ENCODE measurements around the gene PRAF2. TPM values are rescaled to one million over a fixed set of nuclear protein-coding genes. Genes with fewer than 3 reads are reported as not detected.

The PRAF2 gene
- total RNA-seq, 2 experiments from 2014 or later, result 10.8 to 12.4 TPM

DNA sequence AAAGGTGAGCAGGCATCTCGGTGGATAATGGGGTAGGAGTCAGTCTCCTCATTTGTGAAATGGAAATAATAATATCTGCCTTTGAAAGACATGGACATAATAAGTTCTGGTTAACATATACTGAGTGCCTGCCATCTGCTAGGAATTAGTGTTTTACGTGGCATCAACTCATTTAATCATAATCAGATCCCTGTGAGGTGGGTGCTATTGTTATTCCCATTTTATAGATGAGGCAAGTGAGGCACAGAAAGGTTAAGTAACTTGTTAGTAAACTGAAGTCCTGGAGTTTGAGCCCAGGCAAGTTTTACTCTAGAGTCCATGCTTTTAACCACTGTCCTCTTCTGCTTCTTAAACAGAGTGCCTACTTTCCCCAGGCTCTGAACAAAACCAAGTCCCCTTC is 7.5 kb downstream of the PRAF2 start:
- no peak for ATAC-seq
- Mint-ChIP-seq H3K9me3 (no peaks in the 10 kb centered on the region), H3K4me3 (no peak overlapping the region), H3K36me3 (ENCODE audit: low read depth) (peaks cover 1% of the 10 kb centered on the region), H3K27ac (no peak overlapping the region), H3K27me3 (no peaks in the 10 kb centered on the region), H3K4me1 (ENCODE audit: low read depth) (no peaks in the 10 kb centered on the region)
- CTCF ChIA-PET, result no interaction called here
- intact Hi-C loops (cut with micrococcal nuclease), result no loop called here
- TF ChIP-seq, protein P1, sequence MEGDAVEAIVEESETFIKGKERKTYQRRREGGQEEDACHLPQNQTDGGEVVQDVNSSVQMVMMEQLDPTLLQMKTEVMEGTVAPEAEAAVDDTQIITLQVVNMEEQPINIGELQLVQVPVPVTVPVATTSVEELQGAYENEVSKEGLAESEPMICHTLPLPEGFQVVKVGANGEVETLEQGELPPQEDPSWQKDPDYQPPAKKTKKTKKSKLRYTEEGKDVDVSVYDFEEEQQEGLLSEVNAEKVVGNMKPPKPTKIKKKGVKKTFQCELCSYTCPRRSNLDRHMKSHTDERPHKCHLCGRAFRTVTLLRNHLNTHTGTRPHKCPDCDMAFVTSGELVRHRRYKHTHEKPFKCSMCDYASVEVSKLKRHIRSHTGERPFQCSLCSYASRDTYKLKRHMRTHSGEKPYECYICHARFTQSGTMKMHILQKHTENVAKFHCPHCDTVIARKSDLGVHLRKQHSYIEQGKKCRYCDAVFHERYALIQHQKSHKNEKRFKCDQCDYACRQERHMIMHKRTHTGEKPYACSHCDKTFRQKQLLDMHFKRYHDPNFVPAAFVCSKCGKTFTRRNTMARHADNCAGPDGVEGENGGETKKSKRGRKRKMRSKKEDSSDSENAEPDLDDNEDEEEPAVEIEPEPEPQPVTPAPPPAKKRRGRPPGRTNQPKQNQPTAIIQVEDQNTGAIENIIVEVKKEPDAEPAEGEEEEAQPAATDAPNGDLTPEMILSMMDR (IDR thresholded peaks at IDR 0.05), result no peak
- DNase-seq, result no peak
- POLR2A ChIA-PET, result no interaction called here

DNA sequence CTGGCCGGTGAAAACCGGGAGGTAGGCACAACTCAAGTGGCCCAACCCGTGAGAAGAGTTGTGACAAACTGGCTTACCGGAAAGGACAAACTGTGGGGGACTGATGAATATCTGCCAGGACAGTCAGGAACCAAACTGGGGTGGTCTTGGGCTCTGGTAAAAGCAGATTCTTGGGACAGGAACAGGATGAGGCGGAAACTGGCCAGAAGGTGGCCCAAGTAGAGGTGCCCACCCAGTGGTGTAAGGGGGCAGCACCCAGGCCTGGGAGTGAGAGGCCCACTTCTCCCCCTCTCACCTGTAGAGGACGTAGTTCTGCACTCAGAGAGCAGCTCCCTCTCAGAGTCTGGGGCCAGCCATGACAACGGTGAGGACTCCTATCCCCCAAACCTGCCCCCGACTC is 9.1 kb downstream of the PRAF2 start:
- TF ChIP-seq, protein P1 (IDR thresholded peaks at IDR 0.05), result no peak
- H3K9me3 Mint-ChIP-seq, result no peaks in the 10 kb centered on the region
- H3K4me1 Mint-ChIP-seq (ENCODE audit: low read depth), result no peaks in the 10 kb centered on the region
- ATAC-seq (no peak), DNase-seq (no peak)
- CTCF ChIA-PET, result no interaction called here
- intact Hi-C loops (cut with micrococcal nuclease), result no loop called here
- no peak overlapping the region for H3K4me3 Mint-ChIP-seq
- no peaks in the 10 kb centered on the region for H3K36me3 Mint-ChIP-seq (ENCODE audit: low read depth)
- H3K27ac Mint-ChIP-seq, result no peak overlapping the region
- no peaks in the 10 kb centered on the region for H3K27me3 Mint-ChIP-seq
- POLR2A ChIA-PET, result no interaction called here

DNA sequence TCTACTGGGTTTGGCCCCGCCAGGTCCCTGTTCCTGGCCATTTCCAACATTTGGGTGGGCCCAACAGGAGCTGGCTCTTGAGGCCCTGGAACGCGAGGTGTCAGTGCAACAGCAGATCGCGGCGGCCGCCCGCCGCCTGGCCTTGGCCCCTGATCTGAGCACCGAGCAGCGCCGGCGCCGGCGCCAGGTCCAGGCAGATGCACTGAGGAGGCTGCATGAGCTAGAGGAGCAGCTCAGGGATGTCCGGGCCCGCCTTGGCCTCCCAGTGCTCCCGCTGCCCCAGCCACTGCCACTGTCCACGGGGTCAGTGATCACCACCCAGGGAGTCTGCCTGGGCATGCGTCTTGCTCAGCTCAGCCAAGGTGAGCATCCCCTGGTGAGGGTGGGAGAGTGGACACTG is 9.5 kb downstream of the PRAF2 start:
- Mint-ChIP-seq H3K9me3 (no peaks in the 10 kb centered on the region), H3K36me3 (ENCODE audit: low read depth) (no peaks in the 10 kb centered on the region), H3K4me1 (ENCODE audit: low read depth) (no peaks in the 10 kb centered on the region), H3K27ac (no peak overlapping the region), H3K4me3 (no peak overlapping the region), H3K27me3 (no peaks in the 10 kb centered on the region)
- ChIA-PET POLR2A (no interaction called here), CTCF (no interaction called here)
- intact Hi-C loops (cut with micrococcal nuclease), result no loop called here
- DNase-seq (no peak), ATAC-seq (no peak)
- TF ChIP-seq, protein P1 (IDR thresholded peaks at IDR 0.05), result no peak

DNA sequence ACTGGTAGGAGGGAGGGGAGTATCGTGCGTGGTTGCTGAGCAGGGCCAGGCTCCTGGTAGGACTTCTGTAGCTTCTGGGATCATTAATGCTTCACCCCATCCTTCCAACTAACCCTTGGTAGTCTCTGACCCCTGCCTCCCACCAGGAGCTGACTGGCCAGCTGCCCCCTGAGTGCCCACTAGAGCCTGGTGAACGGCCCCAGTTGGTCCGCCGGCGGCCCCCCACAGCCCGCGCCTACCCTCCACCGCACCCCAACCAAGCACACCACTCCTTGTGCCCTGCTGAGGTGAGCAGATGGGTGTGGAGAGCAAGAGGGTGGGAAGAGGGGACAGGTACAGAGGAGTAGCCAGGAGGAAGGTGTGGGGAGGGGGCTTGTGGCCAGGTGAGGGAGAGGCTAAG is 10.1 kb downstream of the PRAF2 start:
- H3K27ac Mint-ChIP-seq, result no peak overlapping the region
- H3K9me3 Mint-ChIP-seq, result no peaks in the 10 kb centered on the region
- ChIA-PET CTCF (no interaction called here), POLR2A (no interaction called here)
- DNase-seq, result no peak
- intact Hi-C loops (cut with micrococcal nuclease), result no loop called here
- H3K27me3 Mint-ChIP-seq, result no peaks in the 10 kb centered on the region
- H3K36me3 Mint-ChIP-seq (ENCODE audit: low read depth), result no peaks in the 10 kb centered on the region
- H3K4me3 Mint-ChIP-seq, result no peak overlapping the region
- ATAC-seq, result no peak
- H3K4me1 Mint-ChIP-seq (ENCODE audit: low read depth), result no peaks in the 10 kb centered on the region
- TF ChIP-seq, protein P1 (IDR thresholded peaks at IDR 0.05), result no peak

DNA sequence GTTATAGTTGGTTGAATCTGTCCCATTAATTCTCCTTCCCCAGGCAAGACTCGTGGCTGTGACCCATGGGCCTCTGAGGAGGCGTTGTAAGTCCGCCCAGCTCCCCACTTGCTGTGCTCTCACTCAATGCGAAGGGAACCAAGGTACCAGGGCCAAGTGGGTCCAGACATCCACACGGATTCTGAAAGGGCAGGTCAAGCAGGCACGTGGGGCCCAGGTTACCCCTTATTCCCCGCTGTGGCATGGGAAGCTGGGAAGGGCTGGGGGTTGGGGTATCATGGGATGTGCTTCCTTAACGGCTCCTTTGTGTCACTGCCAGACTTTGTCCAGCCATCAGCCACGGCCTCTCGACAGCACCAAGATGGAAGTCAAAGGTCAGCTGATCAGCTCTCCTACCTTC is 11.9 kb downstream of the PRAF2 start:
- H3K27ac Mint-ChIP-seq, result no peak overlapping the region

More for the DNA sequence above, 11.9 kb downstream of the PRAF2 start:
- Mint-ChIP-seq H3K36me3 (ENCODE audit: low read depth) (no peaks in the 10 kb centered on the region), H3K4me1 (ENCODE audit: low read depth) (peaks cover 10% of the 10 kb centered on the region), H3K27me3 (no peaks in the 10 kb centered on the region), H3K4me3 (no peak overlapping the region), H3K9me3 (no peaks in the 10 kb centered on the region)
- intact Hi-C loops (cut with micrococcal nuclease), result no loop called here
- ChIA-PET POLR2A (interaction anchor here (1.3 to 1.4 kb wide), 2 partner anchors 8 to 18 kb away, joined by 3 read pairs; partner anchors contain the start of gene WDR45), CTCF (no interaction called here)
- ATAC-seq (no peak), DNase-seq (no peak)
- TF ChIP-seq, protein P1 (IDR thresholded peaks at IDR 0.05), result no peak

All from activated CD8-positive, alpha-beta T cell treated with anti-CD3 and anti-CD28 coated beads for 36 hours (primary cell).